HEK293T (cell line): ENCODE results near the gene PARD6A.

ENCODE experiments used
- CTCF ChIA-PET: fragments of 350-600 bp; formaldehyde crosslinking; extraction: SDS; loops from one replicate; lab custom pipeline; 2021; ENCODE audit warnings: antibody characterized with exemption, inconsistent platforms; lab: Yijun Ruan, JAX
- POLR2A ChIA-PET: fragments of 350-600 bp; formaldehyde crosslinking; extraction: SDS; loops from one replicate; lab custom pipeline; 2020; ENCODE audit warnings: antibody characterized with exemption, inconsistent platforms; lab: Yijun Ruan, JAX
- DNase-seq: peaks from one replicate; pipeline ENCODE4 v3.0.0; 2012; ENCODE audit warnings: mixed read lengths; ENCODE audit errors: extremely low spot score
- ARNT ChIP-seq: fragments of 450-650 bp; IDR thresholded peaks from 2 replicates; pipeline ENCODE4 v1.6.1; 2017; ENCODE audit warnings: mild to moderate bottlenecking
- BHLHE40 ChIP-seq: fragments of 450-650 bp; IDR thresholded peaks from 2 replicates; pipeline ENCODE4 v1.6.1; 2016; ENCODE audit warnings: mild to moderate bottlenecking, moderate library complexity, borderline replicate concordance
- CTBP1 ChIP-seq: fragments of 450-650 bp; IDR thresholded peaks from 2 replicates; pipeline ENCODE4 v1.6.1; 2016; ENCODE audit warnings: borderline replicate concordance
- ELF4 ChIP-seq: fragments of 450-650 bp; IDR thresholded peaks from 2 replicates; pipeline ENCODE4 v1.6.1; 2017; ENCODE audit warnings: antibody characterized with exemption
- FOXA1 ChIP-seq: fragments of 450-650 bp; IDR thresholded peaks from 2 replicates; pipeline ENCODE4 v1.6.1; 2016; ENCODE audit warnings: mild to moderate bottlenecking
- FOXK2 ChIP-seq: fragments of 450-650 bp; IDR thresholded peaks from 2 replicates; pipeline ENCODE4 v1.6.1; 2016; ENCODE audit warnings: mild to moderate bottlenecking
- FOXM1 ChIP-seq: fragments of 450-650 bp; IDR thresholded peaks from 2 replicates; pipeline ENCODE4 v1.6.1; 2017; ENCODE audit warnings: mild to moderate bottlenecking, borderline replicate concordance
- HDGF ChIP-seq: fragments of 450-650 bp; IDR thresholded peaks from 2 replicates; pipeline ENCODE4 v1.6.1; 2017; ENCODE audit warnings: antibody characterized with exemption, borderline replicate concordance
- L3MBTL2 ChIP-seq: fragments of 450-650 bp; conservative IDR thresholded peaks from 2 replicates; pipeline ENCODE4 v1.6.1; 2016; ENCODE audit warnings: mild to moderate bottlenecking
- LEF1 ChIP-seq: fragments of 450-650 bp; IDR thresholded peaks from 2 replicates; pipeline ENCODE4 v1.6.1; 2017; ENCODE audit warnings: mild to moderate bottlenecking, borderline replicate concordance
- NFRKB ChIP-seq: fragments of 450-650 bp; IDR thresholded peaks from 2 replicates; pipeline ENCODE4 v1.6.1; 2016; ENCODE audit warnings: mild to moderate bottlenecking, moderate library complexity
- SP1 ChIP-seq: fragments of 450-650 bp; IDR thresholded peaks from 2 replicates; pipeline ENCODE4 v1.6.1; 2017
- SUZ12 ChIP-seq: fragments of 450-650 bp; IDR thresholded peaks from 2 replicates; pipeline ENCODE4 v1.6.1; 2016; ENCODE audit warnings: mild to moderate bottlenecking
- TARDBP ChIP-seq: fragments of 450-650 bp; IDR thresholded peaks from 2 replicates; pipeline ENCODE4 v1.6.1; 2016
- ZNF384 ChIP-seq: fragments of 450-650 bp; IDR thresholded peaks from 2 replicates; pipeline ENCODE4 v1.6.1; 2016
- TF ChIP-seq, protein P1 (sequence below): fragments of 450-650 bp; IDR thresholded peaks from 2 replicates; pipeline ENCODE4 v1.6.1; 2016

The PARD6A gene

GRCh38 chr16:67672739-67673662, 12.2 kb downstream of the PARD6A start:
- TF ChIP-seq TARDBP: no peak
- no peak for TF ChIP-seq SP1
- no peak for TF ChIP-seq L3MBTL2
- no peak for TF ChIP-seq CTBP1
- TF ChIP-seq FOXA1: no peak
- TF ChIP-seq NFRKB: no peak
- no peak for TF ChIP-seq LEF1
- TF ChIP-seq BHLHE40: no peak
- no peak for TF ChIP-seq FOXK2
- no peak for TF ChIP-seq ARNT
- no peak for TF ChIP-seq HDGF
- no peak for TF ChIP-seq SUZ12
- no peak for TF ChIP-seq FOXM1
- peak; percentile 74 for DNase-seq
- POLR2A ChIA-PET: interaction anchor here (0.9 kb wide), 2 partner anchors 13 to 46 kb away, joined by 4 read pairs; partner anchors contain the start of genes ACD and GFOD2
- CTCF ChIA-PET: interaction anchor here (0.6 to 1.5 kb wide), 16 partner anchors 9 to 368 kb away, joined by 3 to 7 read pairs (median 4); partner anchors contain the start of genes ACD, RANBP10 and TSNAXIP1

DNA sequence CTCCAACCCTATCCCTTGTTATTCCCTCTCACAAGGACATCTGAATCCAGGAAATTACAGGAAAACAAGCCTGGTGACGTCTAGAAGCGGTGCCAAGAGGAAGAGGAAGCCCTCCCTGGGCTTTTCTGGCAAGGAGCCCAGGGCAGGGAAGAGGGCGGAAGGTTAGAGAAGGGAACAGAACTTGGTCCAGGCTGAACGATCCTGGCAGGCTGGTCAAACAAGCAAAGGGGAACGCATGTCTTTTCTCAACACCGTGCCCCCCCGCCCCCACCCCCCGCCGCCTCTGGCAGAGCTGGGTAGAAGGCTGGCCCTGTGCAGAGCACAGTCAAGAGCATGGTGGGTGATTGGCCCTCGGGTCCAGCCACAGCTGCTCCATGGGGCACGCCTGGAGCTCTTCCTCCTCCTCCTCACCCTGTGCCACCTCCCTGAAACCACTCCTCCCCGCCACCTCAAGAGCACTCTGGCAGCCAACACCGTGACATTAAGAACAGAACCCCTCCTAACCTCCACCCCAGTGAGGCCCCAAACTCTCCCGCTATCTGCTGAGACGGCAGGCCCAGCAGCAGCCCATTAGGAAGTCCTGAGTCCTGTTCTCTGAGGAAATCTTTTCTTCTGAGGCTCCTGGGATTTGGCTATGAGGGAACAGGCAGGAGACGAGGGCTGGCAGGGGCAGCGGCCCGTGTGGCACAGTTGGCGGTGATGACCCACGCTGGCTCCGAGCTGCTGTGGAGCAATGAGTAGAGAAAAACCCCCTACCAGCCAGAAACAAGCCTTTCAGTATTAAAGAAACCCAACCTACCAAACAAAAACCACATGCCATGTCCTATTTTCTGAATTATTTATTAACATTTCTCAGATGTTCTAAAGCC, 13.2 kb downstream of the PARD6A start:
- CTCF ChIA-PET: interaction anchor here (0.5 to 1.5 kb wide), 5 partner anchors 10 to 256 kb away, joined by 3 to 7 read pairs (median 6); no protein-coding TSS in a partner anchor
- POLR2A ChIA-PET: interaction anchor here (0.8 kb wide), 1 partner anchor 172 kb away, joined by 3 read pairs; no protein-coding TSS in a partner anchor
- TF ChIP-seq FOXK2: no peak
- TF ChIP-seq SP1: no peak
- no peak for TF ChIP-seq CTBP1
- TF ChIP-seq, protein P1, sequence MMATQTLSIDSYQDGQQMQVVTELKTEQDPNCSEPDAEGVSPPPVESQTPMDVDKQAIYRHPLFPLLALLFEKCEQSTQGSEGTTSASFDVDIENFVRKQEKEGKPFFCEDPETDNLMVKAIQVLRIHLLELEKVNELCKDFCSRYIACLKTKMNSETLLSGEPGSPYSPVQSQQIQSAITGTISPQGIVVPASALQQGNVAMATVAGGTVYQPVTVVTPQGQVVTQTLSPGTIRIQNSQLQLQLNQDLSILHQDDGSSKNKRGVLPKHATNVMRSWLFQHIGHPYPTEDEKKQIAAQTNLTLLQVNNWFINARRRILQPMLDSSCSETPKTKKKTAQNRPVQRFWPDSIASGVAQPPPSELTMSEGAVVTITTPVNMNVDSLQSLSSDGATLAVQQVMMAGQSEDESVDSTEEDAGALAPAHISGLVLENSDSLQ: no peak
- TF ChIP-seq FOXA1: no peak
- no peak for TF ChIP-seq ELF4
- no peak for TF ChIP-seq HDGF
- no peak for TF ChIP-seq L3MBTL2
- TF ChIP-seq TARDBP: no peak
- TF ChIP-seq LEF1: no peak
- no peak for TF ChIP-seq FOXM1
- TF ChIP-seq BHLHE40: no peak
- DNase-seq: no peak

DNA sequence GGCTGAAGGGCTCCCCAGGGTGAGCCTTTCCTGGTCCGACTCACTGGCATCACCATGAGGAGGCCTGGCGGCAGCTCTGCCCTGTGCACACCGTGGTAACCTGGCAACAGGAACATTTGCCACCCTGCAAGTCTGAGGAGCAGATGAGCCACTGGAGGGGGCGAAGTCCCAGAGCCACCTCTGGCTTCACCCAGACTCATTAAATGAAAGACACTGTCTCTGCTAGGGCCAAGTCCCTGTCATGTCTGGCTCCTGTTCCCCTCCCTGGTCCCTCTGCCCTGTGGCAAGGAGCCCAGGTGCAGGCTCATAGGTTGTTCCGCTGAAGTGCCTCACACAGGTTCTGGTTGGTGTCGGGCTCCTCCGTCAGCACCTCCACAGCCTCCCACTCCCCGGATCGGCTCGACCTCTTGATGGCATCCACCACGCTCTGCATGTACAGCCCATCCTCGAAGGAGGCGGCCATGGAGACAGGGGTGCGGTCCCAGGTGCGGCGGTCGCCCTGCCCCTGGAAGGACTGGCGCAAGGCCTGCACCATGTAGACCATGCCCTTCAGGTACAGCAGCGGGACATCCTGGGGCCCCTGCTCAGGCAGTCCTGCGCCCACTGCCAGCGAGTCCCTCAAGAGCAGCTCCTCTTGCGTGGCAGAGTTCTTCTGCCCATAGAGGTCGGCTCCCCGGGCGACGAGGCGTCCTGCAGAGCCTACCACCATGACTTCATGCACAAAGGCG, 14.3 kb downstream of the PARD6A start:
- ChIA-PET POLR2A (no interaction called here), CTCF (no interaction called here)
- TF ChIP-seq BHLHE40 (no peak), FOXA1 (no peak), SP1 (no peak), L3MBTL2 (no peak), NFRKB (no peak), ARNT (no peak), LEF1 (no peak), ELF4 (no peak), FOXK2 (no peak), SUZ12 (no peak), FOXM1 (no peak), ZNF384 (no peak), CTBP1 (no peak), TARDBP (no peak), HDGF (no peak)
- TF ChIP-seq, protein P1: no peak
- no peak for DNase-seq

DNA sequence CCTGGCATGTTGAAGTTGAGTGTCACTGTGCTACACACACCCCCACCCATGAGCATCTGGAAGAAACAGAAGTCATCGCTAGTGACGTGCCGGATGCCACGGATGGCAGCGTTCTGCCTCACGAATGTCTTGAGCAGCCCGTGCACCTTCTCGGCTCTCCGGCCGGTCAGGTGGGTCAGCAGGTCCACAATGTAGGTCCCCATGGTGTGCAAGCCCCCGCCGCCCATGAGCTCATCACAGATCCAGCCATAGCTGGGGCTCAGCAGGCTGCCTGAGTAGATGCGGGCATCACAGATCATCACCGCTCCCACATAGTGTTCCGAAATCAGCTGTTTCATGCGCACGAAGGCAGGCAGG, 14.8 kb downstream of the PARD6A start:
- TF ChIP-seq CTBP1 (no peak), ELF4 (no peak), SUZ12 (no peak), FOXA1 (no peak), ARNT (no peak), TARDBP (no peak), BHLHE40 (no peak), HDGF (no peak), NFRKB (no peak), ZNF384 (no peak), FOXK2 (no peak)
- ChIA-PET POLR2A (no interaction called here), CTCF (no interaction called here)
- DNase-seq: no peak

DNA sequence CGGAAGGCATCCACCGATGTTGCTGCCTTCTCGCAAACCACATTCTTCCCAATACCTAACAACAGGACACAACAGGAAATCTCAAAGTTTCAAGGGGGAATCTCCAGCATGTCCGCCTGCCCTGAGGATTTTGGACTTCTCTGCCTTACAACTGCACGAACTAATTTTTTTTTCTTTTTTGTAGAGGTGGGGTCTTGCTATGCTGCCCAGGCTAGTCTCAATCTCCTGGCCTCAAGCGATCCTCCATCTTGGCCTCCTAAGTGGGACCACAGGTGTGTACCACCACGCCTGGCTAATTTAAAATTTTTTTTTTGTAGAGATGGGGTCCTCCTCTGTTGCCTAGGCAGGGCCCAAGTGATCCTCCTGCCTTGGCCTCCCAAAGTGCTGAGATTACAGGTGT, 15.2 kb downstream of the PARD6A start:
- no peak for TF ChIP-seq ZNF384
- CTCF ChIA-PET: no interaction called here
- POLR2A ChIA-PET: interaction anchor here (1.0 kb wide), 1 partner anchor 107 kb away, joined by 3 read pairs; no protein-coding TSS in a partner anchor
- no peak for DNase-seq
